Measurements from ENCODE around the gene FTH1.
"Not testable (repeated sequence)": the region's sequence is repeated elsewhere in the genome, so short reads cannot be mapped to it uniquely, and the experiment has no call there.

The FTH1 gene

DNA sequence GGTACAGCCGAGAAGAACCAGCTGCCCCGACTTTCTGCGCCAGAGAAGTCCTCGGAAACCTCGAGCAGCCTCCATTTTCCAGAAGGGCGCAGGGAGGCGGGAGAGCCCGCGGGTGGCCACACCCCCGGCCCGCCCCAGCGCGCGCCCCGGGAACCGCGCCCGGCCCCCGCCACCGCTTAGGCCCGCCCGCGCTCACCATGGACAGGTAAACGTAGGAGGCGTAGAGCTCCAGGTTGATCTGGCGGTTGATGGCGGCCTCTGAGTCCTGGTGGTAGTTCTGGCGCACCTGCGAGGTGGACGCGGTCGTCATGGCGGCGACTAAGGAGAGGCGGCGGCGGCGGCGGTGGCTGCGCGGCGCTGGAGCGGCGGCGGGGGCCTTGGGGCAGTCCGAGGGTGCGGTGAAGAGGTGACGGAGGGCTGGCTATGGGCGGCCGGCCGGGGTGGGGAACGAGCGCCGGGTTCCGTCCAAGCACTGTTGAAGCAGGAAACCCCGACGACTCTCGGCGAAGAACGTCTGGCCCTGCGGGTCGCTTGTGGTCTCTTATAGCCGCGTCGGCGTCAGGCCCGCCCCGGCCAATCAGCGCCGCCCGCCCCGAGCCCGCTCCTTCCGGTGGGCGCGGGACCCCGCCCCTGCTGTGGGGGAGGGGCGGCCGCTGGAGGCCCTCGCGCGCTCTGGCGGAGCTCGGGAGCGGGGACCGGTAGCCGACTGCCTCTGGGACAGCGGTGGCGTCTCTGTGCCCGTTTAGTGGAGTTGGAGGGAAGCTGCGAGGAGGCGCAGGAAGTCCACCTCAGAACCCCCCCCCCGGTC lies at the start of gene FTH1:
Gene FTH1 (minus strand): TSS at position 519 of the 808 bp plus-strand sequence. CDS start 209 bp downstream, at position 310.
- DNase-seq = peak; percentile 79 to 92

DNA sequence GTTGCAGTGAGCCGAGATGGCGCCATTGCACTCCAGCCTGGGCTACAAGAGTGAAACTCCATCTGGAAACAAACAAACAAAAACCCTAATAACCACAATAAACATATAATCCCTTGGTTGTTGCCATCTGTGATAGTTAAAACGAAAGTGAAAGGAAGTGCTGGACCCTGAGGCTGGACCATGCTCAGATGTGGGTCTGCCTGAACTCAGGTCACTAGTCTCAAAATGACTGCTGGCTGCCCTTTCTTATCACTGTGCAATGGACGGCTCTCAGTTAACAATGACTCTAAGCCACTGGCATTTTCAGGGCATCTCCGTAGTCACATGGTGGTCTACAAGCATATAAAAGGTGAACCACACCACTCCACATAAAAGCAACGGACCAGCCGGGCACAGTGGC lies 48.2 kb upstream of the FTH1 start:
- no peak for DNase-seq

DNA sequence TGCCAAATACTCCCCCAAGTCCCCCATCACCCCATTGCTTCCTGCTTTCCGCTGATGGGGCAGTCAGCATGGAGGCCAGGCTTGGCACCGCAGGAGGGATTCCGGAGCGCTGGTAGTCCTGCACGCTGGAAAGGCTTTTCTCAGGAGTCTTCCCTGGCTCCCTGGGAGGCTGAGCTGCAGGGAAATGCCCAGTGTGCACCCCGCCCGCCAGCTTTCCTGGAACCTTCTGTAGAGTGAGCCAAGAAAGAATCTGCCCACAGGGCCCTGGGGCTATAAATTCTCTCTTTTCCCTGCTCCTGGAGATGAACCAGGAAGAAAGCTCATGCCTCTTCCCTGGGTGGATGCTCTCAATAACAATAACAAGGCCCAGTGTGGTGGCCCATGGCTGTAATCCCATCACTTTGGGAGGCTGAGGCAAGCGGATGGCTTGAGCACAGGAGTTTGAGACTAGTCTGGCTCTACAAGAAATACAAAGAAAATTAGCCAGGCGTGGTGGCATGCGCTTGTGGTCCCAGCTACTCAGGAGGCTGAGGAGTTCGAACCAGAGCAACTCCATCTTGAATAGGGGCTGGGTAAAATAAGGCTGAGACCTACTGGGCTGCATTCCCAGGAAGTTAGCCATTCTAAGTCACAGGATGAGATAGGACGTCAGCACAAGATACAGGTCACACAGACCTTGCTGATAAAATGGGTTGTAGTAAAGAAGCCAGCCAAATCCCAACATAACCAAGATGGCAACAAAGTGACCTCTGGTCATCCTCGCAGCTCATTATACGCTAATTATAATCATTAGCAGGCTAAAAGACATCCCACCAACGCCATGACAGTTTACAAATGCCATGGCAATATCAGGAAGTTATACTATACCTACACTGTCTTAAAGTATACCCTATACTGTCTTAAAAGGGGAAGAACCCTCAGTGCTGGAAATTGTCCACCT lies 46.4 kb upstream of the FTH1 start:
- DNase-seq = no peak

DNA sequence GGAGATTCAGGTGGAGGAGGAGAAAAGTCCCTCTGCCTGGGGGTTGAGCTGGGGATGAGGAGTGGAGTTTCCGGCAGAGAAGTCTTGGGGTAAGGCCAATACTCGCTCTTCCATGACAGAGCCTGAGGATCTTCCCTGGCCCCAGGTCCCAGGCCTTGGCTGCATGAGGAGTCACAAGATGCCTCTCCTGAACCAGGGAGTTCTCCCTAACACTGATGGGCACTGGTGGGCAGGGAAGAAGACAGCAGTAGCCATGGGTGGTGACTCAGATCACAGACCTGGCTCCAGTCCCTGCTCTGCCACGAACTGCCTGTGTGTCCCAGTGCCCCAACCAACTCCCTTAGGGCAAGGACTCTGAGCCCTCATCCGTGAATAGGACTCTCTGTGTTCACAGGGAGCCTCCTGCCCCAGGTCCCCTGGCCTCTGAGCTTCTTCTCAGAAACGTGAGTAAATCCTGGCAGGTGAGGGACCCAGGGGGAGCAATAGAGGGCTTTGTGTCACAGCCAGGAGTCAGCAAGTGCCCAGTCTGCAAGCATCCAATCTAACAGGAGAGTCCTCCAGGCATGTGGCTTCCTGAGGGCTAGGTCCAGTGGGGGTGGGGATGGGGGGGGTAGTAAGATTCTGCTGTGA lies 45.5 kb upstream of the FTH1 start:
- DNase-seq = no peak

DNA sequence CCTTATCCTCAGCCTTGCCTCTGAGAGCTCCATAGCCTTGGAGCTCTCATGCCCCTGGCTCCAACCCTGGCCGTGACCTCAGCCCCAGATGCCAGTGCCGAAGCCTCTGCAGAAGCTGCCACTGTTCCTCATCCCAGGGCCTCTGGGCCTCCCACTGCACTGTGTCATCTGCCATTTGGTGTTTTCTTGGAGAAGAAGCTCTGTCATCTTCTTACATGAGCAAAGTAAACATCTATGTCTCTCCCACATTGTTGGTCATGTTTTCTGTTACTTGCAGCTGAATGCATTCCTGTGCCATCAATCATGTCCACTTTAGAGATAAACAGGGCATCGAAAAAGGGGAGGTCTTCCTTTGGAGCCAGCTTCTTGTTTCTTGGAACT lies 45.0 kb upstream of the FTH1 start:
- no peak for DNase-seq

DNA sequence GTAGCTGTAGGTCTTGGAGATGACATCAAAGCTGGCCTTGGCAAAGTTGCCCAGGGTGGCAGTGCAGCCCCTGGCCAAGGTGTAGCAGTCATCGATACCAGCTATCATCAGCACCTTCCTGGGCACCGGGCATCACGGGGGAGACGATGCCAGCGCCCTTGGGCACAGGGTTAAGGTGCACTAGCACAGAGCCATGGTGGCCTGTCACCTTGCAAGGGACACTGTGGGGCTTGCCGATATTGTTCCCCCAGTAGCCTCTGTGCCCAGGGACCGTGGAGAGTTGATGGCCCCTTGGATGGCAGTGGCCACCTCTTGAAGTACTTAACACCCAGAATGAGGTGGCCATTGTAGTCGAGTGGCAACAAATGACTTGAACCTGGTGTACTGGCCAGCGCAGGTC lies 44.4 kb upstream of the FTH1 start:
- no peak for DNase-seq

DNA sequence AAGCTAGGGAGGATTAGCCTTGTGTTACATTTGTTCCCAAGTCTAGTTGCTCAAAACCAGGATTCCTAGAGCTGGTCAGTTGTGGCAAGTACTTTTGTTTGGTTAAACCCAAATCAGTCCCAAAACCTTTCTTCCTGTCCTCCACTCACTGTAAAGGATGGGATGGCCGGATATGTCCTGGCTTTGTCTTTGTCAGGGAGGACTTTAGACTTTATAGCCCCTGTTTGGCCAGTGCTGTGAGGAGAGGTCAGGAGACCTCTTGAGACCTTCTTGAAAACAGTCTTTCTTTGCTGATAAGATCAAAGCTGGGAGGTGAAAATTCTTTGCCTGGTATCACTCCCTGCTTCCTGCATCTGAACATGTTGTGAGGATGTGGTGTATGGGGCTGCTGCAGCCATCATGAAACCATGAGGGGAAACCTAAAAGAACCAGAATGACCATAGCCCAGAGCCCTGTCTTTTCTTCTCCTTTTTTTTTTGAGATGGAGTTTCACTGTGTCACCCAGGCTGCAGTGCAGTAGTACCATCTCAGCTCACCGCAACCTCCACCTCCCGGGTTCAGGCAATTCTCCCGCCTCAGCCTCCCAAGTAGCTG lies 43.6 kb upstream of the FTH1 start:
- DNase-seq = no peak

DNA sequence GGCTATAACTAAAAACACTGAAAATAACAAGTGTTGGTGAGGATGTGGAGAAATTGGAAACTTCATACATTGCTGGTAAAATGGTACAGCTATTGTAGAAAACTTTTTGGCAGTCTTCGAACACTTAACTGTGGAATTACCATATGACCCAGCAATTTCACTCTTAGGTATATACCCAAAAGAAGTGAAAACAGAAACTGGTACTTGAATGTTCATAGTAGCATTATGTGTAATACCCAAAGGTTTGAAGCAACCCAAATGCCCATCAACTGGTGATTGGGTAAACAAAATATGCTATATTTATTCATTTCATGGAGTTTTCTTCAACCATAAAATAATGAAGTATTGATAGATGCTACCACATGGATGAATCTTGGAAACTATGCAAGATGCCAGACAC lies 40.8 kb upstream of the FTH1 start:
- DNase-seq = no peak

DNA sequence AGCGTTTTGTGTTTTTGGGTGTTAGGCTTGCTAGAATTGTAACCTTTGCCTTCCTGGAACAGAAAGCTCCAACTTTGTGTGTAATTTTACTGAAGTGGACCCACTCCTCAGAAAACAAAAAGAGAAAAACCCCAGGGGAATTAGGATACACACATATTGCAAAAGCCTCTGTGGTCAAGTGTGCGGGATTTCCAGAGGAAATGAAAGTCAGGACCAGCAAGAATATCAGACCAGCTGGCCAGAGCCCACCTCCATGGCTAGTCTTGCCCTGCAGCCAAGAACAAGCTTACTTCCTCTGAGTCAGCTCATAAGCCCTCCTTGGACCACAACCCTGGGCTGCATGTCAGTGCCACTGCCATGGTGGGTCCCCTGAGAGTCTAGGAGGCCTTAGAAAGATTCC lies 37.0 kb upstream of the FTH1 start:
- peak in 1 of 2 donors; percentile 39 for DNase-seq

DNA sequence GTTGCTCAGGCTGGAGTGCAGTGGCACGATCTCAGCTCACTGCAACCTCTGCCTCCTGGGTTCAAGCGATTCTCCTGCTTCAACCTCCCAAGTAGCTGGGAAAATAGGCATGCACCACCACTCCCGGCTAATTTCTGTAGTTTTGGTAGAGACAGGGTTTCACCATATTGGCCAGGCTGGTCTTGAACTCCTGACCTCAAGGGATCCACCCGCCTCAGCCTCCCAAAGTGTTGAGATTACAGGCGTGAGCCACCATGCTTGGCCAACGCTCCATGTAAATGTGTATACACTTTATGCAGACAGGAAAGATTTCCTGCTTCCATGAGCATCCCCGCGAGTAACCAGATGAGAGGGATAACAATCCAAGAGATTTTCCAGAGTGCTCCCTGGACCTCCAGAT lies 34.8 kb upstream of the FTH1 start:
- DNase-seq = not testable (repeated sequence)

DNA sequence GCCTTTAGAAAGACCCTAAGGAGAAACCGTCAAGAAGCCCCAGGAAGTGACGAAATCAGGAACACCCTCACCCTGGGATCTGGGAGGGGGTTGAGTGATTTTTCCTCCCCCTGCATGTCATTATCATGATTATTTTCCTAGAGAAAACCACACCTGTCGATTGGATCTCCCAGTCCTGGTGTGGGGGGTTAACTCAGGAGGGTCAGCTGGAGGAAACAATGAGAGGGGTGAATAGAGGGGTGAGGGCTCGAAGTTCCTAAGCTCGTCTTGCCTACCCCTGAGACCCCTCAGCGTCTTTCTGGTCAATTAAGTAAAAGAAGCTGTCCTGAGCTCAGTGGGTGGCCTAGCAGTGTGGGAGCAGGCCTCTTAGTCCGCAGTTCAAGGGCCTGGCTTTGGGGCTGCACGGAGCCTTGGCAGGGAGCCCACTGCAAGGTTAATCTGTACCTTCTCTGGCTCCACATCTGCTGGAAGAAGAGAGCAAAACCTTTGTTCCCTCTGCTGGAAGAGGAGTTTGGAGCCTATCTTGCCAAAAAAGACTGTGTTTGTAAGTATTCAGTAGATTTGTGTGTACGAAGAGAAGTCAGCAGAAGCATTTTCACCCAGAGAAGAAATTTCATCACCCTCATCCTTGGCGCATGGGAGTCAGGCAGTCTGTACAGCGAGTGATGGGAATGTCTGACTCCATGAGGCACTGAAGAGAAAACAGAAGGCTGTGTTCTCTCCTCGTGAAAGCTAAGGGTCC lies 34.2 kb upstream of the FTH1 start:
- DNase-seq = no peak

DNA sequence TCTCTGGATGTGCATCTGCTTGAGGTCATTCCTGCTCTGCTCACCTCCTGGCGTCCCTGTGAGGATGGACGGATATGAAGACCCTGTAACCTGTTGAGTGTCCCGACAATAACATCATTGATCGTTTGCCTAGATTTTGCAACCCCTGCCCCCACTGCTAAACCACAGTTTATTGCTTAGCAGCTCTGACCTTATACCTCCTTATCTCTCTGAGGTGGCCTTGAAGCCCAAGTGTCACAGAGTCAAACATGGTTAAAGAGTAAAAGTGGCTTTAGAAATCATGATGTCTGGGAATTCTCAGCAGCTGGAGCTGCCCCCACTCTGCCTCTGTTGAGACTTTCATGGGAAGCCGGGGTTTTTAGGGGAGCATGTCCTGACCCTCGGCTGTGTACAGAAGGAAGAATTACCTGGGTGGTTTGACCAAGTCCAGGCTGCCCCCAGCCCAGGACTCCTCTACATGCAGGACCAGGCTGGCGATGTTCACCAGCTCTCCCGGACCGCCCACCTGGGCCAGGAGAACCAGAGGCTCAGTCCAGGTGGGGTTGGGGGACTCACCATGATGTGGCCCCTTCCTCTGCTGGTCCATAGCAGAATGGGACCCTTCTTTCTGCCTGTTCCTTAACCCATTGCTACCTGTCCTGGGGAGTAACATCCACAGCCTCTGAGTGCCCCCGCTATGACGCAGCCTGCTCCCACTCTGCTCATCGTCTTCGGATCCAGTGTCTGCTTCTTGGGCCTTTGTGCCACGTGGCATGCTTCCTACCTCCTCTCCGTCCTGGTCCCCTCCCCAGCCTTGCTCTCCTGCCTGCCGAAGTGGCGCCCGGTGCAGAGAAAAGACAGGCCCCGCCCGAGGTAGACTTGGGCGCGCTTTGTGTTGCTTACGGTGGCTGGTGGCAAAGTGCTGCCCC lies 33.4 kb upstream of the FTH1 start:
- no peak for DNase-seq

DNA sequence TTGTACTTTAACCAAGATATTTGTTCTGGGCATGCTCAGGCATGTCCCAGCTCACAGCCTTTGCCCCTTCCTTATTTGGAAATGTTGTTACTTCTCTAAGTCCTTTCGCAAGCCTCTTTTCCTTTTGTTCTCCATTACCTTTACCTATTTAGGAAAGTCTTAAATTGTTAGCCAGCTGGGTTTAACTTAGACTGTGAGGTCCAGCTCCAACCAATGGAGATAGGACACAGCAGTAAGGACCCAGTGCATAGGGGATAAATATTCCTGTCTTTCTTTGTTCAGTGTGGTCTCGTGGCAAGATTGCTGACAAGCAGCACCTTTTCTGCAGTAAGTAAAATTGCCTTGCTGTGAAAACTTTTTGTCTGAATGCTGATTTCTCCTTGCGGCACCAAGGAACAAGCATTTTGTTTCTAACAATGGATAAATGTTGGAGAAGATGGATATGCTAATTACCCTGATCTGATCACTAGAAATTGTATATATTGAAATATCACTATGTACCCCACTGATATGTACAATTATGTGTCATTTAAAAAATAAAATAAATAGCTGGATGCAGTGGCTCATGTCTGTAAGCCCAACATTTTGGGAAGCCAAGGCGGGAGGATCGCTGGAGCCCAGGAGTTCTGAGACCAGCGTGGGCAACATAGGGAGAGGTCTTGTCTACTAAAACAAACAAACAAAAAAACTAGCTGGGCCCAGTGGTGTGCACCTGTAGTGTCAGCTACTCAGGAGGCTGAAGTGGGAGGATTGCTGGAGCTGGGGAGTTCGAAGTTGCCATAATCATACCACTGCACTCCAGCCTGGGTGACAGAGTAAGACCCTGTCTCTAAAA lies 31.9 kb upstream of the FTH1 start:
- DNase-seq = no peak

DNA sequence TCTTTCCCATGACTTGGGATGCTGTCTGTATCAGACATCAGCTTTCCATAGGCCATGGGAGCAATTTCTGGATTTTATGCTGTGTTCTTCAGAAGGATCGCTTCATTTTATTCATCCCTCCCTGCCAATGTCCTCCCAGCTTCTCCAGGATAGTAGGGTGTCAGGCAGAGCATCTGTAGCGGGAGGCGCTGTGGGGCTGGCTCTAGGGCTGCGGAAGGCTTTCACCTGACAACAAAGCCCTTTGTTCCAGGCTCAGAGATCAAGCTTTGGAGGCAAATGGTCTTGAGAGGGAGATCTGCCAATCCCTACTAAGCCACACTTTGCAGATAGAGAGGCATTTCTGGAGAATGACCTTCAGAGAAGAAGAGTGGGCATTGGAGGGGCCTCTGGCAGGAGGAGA lies 29.5 kb upstream of the FTH1 start:
- no peak for DNase-seq

DNA sequence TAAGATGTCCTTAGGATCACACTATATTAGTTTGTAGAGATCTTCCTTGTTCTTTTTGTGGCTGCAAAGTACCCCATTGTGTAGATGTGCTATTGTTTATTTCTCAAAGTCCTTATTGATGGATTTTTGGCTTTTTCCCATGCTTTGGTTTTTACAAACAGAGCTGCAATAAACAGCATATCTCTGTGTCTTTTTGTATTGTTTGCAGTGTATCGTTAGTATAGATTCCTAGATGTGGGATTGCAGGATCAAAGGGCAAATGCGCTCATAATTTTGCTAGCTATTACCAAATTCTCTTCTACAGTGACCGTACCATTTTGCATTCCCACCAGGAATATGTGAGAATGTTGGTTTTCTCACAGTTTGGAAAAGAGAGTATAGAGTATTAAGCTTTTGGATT lies 27.5 kb upstream of the FTH1 start:
- no peak for DNase-seq

DNA sequence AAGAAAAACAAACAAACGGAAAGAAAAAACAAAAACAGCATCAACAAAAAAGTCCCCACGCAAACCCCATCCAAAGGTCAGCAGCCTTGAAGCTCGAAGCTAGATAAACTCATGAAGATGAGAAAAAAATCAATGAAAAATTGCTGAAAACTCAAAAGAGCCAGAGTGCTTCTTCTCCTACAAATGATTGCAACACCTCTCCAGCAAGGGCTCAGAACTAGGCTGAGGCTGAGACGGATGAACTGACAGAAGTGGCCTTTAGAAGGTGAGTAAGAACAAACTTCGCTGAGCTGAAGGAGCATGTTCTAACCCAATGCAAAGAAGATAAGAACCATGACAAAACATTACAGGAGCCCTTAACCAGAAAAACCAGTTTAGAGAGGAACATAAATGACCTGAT lies 18.4 kb upstream of the FTH1 start:
- no peak for DNase-seq

DNA sequence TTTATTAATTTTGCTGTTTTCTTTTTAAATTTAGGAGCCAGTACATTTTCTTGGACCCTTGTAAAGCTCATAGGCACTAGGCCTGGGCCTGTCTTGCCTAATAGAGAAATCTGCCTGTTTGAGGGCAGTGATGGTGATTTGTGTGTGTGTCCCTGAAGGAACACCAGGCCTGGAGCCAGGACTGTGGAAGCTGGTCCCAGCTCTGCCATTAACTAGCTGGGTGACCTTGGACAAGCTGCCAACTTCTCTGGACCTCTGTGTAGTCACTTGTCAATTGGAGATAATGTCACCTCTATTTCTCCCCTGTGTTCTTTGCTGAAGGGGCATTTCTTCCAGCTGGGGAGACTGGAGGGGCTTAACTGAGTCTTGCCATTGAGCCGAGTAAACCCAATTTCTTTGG lies 16.0 kb upstream of the FTH1 start:
- no peak for DNase-seq

DNA sequence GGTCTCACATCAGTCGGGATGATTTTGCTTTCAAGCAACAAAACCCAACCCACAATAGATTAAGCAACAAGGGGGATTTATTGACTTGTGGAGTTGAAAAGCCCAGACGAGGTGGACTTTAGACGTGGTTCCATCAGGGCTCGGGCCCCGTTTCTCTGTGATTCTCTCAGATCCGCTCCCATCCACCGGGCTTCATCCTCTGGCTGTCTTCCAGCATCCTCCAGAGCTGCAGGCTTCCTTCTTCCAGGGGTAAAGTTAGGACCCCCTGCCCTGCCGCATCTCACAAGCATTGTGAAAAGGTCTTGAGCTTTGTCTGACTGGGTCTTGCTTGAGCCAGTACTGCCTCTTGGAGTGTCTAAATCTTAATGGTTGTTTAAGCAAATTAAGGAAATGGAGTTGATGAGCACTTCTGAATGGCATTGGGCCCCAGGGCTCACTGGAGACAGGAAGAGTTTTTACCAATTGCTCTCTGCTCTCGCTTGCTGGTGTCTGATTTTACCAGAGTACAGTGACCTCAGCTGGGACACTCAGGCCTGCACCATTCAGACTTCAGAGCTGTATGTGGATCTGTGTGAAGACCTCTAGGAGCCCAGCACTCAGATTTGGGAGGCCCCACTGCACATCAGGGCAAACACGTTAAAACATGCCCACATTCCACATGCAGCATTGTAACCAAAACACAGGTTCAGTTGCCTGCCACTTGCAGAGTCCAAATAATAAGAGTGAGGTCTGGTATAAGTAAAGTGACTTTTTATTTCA lies 13.5 kb upstream of the FTH1 start:
- DNase-seq = no peak
